ENCODE data around the gene FAM184A. TPM values are rescaled to one million over a fixed set of nuclear protein-coding genes. Genes with fewer than 3 reads are reported as not detected.

FAM184A gene
- total and polyA plus RNA-seq, 8 donors = 13.3 to 120 (median 88.2) TPM

DNA sequence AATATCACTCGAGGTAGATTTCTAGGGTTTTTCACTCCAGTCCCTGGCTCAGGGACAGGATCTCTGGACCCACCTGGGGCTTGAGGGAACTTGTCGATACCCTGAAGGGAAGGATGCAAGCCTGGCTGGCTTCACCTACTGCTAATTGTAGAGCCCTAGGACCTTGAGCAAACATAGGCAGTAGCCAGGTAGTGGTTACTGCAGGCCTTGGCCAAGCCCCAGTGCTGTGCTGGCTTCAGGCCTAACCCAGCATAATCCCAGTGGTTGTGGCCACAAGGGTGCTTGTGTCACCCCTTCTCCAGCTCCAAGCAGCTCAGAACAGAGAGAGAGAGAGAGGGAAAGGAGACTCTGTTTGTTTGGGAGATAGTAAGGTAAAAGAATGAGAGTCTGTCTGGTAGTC is 137.7 kb downstream of the FAM184A start:
- no peak overlapping the region for H3K4me3 ChIP-seq
- H3K27me3 ChIP-seq = no peaks in the 10 kb centered on the region
- peaks cover 0 to 13% of the 10 kb centered on the region in 2 donors for H3K9me3 ChIP-seq
- intact Hi-C loops (cut with DNase I) = no loop called here
- peaks cover 0 to 7% of the 10 kb centered on the region in 2 donors for H3K4me1 ChIP-seq
- H3K27ac ChIP-seq = no peak overlapping the region
- no peaks in the 10 kb centered on the region for H3K36me3 ChIP-seq
- TF ChIP-seq, protein P1, sequence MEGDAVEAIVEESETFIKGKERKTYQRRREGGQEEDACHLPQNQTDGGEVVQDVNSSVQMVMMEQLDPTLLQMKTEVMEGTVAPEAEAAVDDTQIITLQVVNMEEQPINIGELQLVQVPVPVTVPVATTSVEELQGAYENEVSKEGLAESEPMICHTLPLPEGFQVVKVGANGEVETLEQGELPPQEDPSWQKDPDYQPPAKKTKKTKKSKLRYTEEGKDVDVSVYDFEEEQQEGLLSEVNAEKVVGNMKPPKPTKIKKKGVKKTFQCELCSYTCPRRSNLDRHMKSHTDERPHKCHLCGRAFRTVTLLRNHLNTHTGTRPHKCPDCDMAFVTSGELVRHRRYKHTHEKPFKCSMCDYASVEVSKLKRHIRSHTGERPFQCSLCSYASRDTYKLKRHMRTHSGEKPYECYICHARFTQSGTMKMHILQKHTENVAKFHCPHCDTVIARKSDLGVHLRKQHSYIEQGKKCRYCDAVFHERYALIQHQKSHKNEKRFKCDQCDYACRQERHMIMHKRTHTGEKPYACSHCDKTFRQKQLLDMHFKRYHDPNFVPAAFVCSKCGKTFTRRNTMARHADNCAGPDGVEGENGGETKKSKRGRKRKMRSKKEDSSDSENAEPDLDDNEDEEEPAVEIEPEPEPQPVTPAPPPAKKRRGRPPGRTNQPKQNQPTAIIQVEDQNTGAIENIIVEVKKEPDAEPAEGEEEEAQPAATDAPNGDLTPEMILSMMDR (IDR thresholded peaks at IDR 0.05) = no peak
- ATAC-seq (peak; percentile 65), DNase-seq (no peak)

DNA sequence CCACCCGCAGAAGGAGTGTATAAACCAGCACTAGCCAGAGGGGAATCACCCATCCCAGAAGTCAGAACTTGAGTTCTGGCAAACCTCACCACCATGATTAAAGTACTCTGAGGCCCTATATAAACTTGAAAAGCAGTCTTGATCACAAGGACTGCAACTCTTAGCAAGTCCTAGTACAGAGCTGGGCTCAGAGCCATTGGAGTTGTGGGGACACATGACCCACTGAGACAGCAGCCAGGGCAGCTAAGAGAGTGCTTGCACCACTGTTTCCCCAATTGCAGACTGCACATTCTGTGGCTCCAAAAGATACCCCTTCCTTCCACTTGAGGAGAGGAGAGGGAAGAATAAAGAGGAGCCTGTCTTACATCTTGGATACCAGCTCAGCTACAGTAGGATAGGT is 138.8 kb downstream of the FAM184A start:
- Histone ChIP-seq H3K27ac (no peak overlapping the region), H3K36me3 (no peaks in the 10 kb centered on the region), H3K27me3 (no peaks in the 10 kb centered on the region), H3K4me1 (peaks cover 4 to 13% of the 10 kb centered on the region in 2 donors), H3K9me3 (peaks cover 0 to 4% of the 10 kb centered on the region in 2 donors), H3K4me3 (no peak overlapping the region)
- intact Hi-C loops (cut with DNase I) = no loop called here
- ATAC-seq (no peak), DNase-seq (no peak)
- TF ChIP-seq, protein P1 (IDR thresholded peaks at IDR 0.05) = no peak

DNA sequence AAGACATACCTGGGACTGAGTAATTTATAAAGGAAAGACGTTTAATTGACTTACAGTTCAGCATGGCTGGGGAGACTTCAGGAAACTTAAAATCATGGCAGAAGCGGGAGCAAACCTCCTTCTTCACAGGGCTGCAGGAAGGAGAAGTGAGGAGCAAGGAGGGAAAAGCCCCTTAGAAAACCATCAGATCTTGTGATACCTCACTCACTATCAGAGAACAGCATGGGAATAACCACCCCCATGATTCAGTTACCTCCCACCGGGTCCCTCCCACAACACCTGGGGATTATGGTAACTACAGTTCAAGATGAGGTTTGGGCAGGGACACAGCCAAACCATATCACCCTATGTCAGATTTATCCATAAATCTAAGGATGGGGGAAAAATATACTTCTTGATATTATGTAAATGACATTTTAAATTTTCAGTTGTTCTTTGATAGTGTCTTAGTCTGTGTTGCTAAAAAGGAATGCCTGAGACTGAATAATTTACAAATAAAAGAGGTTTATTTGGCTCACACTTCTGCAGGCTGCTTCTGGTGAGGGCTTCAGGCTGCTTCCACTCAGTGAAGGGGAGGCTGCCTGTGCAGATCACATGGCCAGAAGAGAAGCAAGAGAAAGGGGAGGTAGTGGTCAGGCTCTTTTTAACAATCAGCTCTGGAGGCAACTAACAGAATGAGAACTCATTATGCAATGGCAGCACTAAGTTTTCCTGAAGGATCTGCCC is 142.3 kb downstream of the FAM184A start:
- intact Hi-C loops (cut with DNase I) = no loop called here
- peak overlapping the region in 1 of 2 donors; percentile 91 for H3K4me3 ChIP-seq
- TF ChIP-seq, protein P1 (IDR thresholded peaks at IDR 0.05) = no peak
- peaks cover 4 to 35% of the 10 kb centered on the region in 2 donors for H3K4me1 ChIP-seq
- no peaks in the 10 kb centered on the region for H3K27me3 ChIP-seq
- H3K27ac ChIP-seq = peak overlapping the region in 1 of 2 donors; percentile 95
- no peak for DNase-seq
- peaks cover 0 to 6% of the 10 kb centered on the region in 2 donors for H3K36me3 ChIP-seq
- H3K9me3 ChIP-seq = no peaks in the 10 kb centered on the region
- no peak for ATAC-seq

DNA sequence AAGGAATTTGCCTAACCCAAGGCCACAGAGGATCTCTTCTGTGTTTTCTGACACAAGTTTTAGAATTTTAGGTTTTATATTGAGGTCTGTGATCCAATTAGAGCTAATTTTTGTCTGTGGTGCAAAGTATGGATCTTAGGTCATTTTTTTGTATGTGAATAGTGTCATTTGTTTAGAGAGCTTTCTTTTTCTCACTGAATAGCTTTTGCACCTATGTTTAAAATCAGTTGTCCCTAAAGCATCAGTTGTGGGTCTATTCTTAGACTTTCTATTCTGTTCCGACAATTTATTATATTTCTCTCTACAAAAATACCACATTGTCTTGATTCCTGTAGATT is 143.2 kb downstream of the FAM184A start:
- no peak for ATAC-seq
- H3K4me3 ChIP-seq = peak overlapping the region; percentile 71 to 91
- DNase-seq = no peak
- H3K27me3 ChIP-seq = no peaks in the 10 kb centered on the region
- H3K4me1 ChIP-seq = peaks cover 4 to 36% of the 10 kb centered on the region in 2 donors
- H3K9me3 ChIP-seq = no peaks in the 10 kb centered on the region
- TF ChIP-seq, protein P1 (IDR thresholded peaks at IDR 0.05) = no peak
- intact Hi-C loops (cut with DNase I) = no loop called here
- peaks cover 0 to 14% of the 10 kb centered on the region in 2 donors for H3K36me3 ChIP-seq
- H3K27ac ChIP-seq = peak overlapping the region; percentile 95 to 96

DNA sequence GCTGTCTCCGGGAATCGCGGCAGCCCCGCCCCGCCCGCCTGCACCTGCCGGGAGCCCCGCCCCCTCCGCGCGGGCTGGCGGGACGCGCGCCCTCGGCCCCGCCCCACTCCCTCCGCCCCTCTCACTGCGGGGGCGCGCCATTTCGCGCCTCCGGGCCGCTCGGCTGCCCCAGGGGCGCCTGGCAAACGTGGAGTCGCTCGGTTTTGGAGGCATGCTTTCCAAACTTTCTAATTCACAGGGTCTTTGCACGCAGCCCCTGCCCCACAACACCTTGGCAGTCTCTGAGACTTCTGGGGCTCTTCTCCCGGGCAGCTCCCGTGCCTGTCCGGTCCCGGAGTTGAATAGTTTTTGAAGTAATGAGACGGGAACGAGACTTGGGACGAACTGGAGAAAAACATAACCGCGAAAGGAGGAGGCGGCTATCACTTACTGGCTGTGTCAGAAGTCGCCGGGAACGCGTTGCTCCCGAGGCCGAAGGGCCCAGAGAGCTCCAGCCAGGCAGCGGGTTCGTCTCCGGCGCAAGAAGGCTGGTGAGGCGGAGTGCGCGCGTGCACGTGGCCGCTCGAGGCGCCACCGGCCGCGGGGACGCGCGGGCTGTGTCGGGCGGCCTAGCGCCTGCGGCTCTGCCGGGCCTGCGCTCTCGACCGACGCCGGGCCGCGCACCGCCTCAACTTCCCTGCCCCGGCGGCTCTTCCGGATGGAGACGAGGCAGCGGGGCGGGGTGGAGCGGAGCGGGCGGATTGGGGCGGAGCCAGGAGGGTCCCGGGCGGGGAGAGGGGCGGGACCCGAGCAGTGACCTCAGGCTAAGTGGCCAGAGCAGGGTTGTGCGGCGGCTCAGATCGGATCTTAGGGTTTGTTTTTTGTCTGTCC is 143.8 kb downstream of the FAM184A start, which contains the start of gene MCM9:
TSS of gene MCM9 (minus strand) at position 699 of the 870 bp plus-strand sequence. CDS start 3,436 bp downstream, outside the sequence.
- peak within 1 kb of the TSS; percentile 71 to 91 for H3K4me3 ChIP-seq
- intact Hi-C loops (cut with DNase I) = no loop called here
- peaks cover 0 to 20% of the 10 kb centered on the region in 2 donors for H3K36me3 ChIP-seq
- no peaks in the 10 kb centered on the region for H3K27me3 ChIP-seq
- peak; percentile 87 to 99 (median 95) for DNase-seq
- TF ChIP-seq, protein P1 (IDR thresholded peaks at IDR 0.05) = no peak
- peaks cover 4 to 36% of the 10 kb centered on the region in 2 donors for H3K4me1 ChIP-seq
- H3K9me3 ChIP-seq = no peaks in the 10 kb centered on the region
- H3K27ac ChIP-seq = peak within 1 kb of the TSS; percentile 95 to 96
- ATAC-seq = peak; percentile 97
